ENCODE measurements around the gene ANKMY1.

DNA sequence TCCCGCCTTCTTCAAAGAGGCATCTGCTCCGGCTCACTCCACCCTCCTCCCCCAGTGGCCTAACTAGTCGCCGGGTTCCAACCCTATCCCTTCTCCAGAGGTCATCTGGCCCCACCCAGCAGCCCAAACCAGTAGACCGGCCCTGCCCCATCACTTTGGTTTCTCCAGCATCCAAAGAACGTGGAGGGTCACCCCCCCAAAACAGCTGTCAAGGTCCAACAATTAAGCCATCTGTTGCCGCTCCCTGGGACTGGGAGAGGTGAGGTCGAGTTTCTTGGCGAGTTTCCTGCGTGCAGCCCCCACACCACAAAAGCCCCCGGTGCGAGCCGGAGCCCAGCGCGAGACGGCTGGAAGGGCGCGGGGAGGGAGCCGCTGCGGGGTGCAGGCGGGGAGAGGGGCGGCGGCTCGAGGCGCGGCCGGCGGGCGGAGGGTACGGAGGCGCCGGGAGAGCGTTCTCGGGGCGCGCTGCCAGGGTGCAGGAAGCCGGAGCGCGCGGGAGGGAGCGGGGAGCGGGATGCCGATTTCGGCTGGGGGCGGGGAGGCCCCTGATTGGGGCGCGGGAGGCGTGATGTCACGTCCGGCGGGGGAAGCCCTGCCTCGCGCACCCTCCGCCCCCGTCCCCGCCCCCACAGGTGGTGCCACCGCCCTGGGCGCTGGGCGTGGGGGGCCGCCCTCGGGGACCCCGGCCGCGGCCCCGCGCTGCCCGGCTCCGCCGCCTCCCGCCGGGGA lies 122.9 kb downstream of the ANKMY1 start:
- no peak for TF ChIP-seq EZH2 (IDR thresholded peaks at IDR 0.05; ENCODE audit: low read depth, low read length, severe bottlenecking)
- TF ChIP-seq, protein P1, sequence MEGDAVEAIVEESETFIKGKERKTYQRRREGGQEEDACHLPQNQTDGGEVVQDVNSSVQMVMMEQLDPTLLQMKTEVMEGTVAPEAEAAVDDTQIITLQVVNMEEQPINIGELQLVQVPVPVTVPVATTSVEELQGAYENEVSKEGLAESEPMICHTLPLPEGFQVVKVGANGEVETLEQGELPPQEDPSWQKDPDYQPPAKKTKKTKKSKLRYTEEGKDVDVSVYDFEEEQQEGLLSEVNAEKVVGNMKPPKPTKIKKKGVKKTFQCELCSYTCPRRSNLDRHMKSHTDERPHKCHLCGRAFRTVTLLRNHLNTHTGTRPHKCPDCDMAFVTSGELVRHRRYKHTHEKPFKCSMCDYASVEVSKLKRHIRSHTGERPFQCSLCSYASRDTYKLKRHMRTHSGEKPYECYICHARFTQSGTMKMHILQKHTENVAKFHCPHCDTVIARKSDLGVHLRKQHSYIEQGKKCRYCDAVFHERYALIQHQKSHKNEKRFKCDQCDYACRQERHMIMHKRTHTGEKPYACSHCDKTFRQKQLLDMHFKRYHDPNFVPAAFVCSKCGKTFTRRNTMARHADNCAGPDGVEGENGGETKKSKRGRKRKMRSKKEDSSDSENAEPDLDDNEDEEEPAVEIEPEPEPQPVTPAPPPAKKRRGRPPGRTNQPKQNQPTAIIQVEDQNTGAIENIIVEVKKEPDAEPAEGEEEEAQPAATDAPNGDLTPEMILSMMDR (IDR thresholded peaks at IDR 0.05; ENCODE audit: control extremely low read depth in 1 of 3, insufficient read depth in 1 of 3, low read depth in 1 of 3, low read length in 3 of 3), result no peak
- TF ChIP-seq RFX5 (IDR thresholded peaks at IDR 0.05; ENCODE audit: borderline replicate concordance, low read depth, low read length), result no peak
- no peak for TF ChIP-seq BACH1 (IDR thresholded peaks at IDR 0.05; ENCODE audit: low read length)
- no peak for TF ChIP-seq BCL11A (IDR thresholded peaks at IDR 0.05; ENCODE audit: low read depth in 2 of 2, low read length in 2 of 2)
- no peak for TF ChIP-seq ZNF274 (IDR thresholded peaks at IDR 0.05; ENCODE audit: borderline replicate concordance, extremely low read depth, low read length)
- TF ChIP-seq FOSL1 (IDR thresholded peaks at IDR 0.05; ENCODE audit: insufficient read depth, low read depth, low read length), result no peak
- TF ChIP-seq SIN3A (conservative IDR thresholded peaks at IDR 0.05 in 1 of 2, IDR thresholded peaks at IDR 0.05 in 1 of 2; ENCODE audit: low read depth in 1 of 2, low read length in 2 of 2), result no peak
- TF ChIP-seq EP300 (IDR thresholded peaks at IDR 0.05; ENCODE audit: borderline replicate concordance in 1 of 2, low read depth in 2 of 2, low read length in 2 of 2), result no peak
- TF ChIP-seq POLR2A (IDR thresholded peaks at IDR 0.05; ENCODE audit: control extremely low read depth in 1 of 2, low read depth in 2 of 2, low read length in 2 of 2), result no peak
